Measurements from ENCODE around the gene TSPO. TPM values are rescaled to one million over a fixed set of nuclear protein-coding genes. Genes with fewer than 3 reads are reported as not detected.
A peak's percentile ranks its signal among the peaks of the same experiment; 100 is the strongest.

Gene TSPO
- total and polyA plus RNA-seq, 2 of the 8 experiments (the other 6 are each of a cell fraction or from before 2014, with no cell fraction given), result 19.9 to 51.5 TPM

DNA sequence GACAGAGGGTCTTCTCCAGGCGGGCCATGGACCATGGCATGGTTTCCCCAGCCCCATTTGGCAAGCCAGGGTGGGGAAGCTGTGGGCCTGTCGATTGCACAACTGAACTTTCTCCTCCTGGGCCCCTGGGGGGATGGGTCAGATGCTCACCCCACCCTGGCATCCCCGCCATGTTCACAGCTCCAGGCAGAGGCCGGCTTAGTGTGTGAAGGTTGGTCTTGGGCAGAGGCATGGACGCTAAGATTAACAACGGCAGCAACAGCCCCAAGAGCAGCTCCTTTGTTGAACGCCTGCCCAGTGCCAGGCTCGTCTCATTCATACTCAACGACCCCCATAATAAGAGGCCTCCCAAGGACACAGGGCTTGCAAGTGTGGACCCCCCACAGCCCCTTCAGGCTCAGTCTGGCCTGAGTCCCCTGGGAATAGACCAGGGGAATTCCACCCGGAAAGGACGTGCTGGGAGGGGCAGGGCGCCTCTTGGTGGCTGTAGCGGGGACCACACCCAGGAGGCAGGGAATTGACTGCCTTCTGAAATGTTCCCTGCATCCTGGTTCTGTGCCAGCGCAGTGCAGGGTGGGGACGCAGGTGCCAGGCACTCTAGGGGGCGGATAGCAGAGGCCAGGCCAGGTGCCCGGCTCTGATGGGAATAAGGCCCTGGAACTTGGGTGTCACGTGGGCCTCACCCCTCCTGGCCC is 8.3 kb downstream of the TSPO start (continued):
- TF ChIP-seq EP300 (IDR thresholded peaks at IDR 0.05; ENCODE audit: borderline replicate concordance in 1 of 2, low read depth in 2 of 2, low read length in 2 of 2) (no peak), HDAC6 (IDR thresholded peaks at IDR 0.05; ENCODE audit: low read depth, low read length) (no peak), CREB1 (IDR thresholded peaks at IDR 0.05) (peak; percentile 9; the same call in 1 of the 2 replicates)

Data from H1 (cell line).